ENCODE results near the gene IFNA5.

The IFNA5 gene

DNA sequence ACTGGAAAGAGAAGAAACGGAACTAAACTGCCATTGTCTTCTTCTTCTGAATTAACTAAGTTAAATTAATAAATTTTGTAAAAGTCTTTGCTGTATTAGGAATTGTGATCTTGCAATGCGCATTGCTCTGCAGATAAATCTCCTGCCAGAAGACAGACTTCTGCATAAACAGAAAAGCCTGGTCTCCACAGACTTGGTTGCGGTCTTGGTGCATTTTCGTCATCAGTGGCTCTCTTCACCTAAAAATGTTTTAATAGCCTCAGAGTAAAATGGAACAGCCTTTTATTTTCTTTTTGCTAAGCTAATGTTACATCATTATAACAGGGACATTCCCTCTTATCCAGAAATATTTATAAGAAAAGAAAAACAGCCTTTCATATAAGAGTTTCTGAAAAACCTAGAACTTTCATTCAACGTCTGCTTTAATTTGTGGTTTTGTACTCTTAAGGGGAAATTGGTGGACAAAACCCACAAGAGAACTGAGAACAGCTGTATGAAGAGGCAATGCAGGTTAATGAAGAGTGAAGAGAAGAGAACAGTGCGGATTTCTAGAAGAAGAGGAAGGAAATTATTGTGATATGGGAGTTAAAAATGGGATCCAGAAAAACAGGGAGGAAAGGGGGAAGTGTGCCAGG is 10.1 kb downstream of the IFNA5 start:
- DNase-seq (ENCODE audit: extremely low read depth in 1 of 2, low read depth in 1 of 2), result no peak

DNA sequence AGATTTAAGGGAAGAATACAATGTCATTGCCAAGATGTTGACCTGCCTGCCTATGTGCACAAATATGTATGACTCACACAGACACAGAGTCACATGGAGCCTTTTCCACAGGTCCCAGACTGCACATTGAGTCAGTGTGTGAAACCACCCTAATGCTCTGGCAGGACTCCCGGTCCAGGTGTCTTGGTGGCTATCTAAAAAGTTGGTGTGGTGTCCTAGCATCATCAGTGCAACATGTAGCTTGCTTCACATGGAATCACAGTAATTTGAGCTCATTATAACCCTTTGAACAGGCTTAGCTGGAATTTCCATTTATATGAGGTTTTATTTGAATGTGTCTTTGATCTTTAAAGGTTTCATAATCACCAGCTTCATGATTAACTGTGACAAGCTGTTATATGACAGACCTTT is 10.7 kb downstream of the IFNA5 start:
- no peak for DNase-seq (ENCODE audit: extremely low read depth in 1 of 2, low read depth in 1 of 2)

DNA sequence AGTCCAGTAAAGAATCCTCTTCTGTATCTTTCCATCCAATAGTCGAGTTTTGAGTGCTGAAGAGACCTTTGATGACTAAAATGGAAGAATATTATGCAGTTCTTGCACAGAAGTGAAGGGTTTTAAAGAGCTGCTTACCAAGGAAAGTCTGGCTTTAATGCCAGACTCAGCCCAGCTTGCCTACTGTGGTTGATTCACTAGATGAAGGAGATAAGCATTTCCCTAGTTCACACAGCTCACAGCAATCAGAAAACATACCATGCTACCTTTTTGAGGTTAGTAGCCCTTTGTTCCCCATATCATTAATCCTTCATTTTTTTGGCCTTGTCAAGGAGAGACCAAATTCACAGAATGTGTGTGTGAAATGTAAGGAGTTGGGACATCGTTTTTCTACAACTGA is 15.3 kb downstream of the IFNA5 start:
- DNase-seq (ENCODE audit: extremely low read depth in 1 of 2, low read depth in 1 of 2), result no peak

DNA sequence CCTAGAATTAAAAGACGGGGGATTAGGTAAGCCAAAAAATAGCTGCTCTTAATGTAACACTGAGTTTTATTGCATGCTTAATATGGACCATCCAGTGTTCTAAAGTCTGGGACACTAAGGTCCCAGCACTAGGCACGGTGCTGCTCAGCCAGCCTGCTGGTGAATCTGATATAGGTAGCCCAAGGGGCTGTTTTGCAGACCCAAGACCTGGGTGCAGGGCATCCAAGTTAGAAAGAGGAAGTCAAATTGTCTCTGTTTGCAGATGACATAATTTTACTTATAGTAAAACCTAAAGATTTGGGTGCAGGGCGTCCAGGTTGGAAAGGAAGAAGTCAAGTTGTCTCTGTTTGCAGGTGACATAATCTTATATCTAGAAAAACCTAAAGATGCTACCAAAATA is 17.8 kb downstream of the IFNA5 start:
- DNase-seq (ENCODE audit: extremely low read depth in 1 of 2, low read depth in 1 of 2), result no peak

DNA sequence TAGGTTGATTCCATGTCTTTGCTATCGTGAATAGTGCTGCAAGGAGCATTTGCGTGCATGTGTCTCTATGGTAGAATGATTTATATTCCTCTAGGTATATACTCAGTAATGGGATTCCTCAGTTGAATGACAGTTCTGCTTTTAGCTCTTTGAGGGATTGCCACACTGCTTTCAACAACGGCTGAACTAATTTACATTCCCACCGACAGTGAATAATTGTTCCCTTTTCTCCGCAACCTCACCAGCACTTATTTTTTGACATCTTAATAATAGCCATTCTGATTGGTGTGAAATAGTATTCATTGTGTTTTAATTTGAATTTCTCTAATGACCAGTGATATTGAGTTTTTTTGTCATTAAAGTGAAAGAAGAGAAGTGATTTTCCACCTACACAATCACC is 18.5 kb downstream of the IFNA5 start:
- DNase-seq (ENCODE audit: extremely low read depth in 1 of 2, low read depth in 1 of 2), result no peak

DNA sequence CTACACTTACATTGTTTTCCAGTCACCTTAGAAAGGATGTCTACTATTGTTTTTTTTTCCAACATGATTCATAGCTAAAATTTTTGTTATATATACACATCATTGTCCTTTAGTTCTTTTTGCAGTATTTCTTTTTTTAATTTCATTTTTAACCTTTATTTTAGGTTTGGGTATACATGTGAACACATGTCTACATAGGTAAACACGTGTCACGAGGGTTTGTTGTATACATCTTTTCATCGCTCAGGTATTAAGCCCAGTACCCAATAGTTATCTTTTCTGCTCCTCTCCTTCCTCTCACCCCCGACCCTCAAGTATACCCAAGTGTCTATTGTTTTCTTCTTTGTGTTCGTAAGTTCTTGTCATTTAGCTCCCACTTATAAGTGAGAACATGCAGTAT is 19.0 kb downstream of the IFNA5 start:
- no peak for DNase-seq (ENCODE audit: extremely low read depth in 1 of 2, low read depth in 1 of 2)

DNA sequence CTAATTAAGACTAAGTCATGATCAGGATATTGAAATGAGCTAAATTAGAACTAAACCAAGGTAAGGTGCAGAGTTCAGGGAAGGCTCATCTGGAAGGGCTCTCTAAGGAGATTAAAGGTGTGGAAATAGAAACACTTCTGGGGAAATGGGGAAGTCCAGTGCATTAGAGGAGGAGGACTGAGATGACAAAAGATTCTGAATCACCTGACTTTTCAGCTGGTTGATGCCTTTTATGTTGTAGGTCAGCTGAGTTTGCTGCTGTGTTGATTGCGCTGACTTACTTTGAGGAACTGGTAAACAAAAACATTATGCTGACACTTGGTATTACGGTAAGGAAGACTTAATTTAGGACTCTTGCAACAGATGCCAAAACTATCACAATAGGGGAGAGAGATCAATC is 23.8 kb downstream of the IFNA5 start:
- DNase-seq (ENCODE audit: extremely low read depth in 1 of 2, low read depth in 1 of 2), result no peak

DNA sequence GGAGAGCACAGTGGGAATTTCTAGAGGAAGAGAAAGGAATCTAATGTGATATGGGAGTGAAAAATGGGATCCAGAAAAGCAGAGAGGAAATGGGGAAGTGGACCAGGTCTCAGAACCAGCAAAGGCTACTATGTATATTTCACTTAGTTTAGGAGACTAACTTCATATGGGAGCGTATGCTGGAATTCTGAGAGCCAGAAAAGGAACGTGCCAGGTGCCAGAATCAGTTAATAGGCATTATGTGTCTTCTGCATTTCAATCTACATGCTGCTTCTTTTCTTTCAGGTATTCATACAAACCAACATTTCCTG is 36.8 kb downstream of the IFNA5 start:
- no peak for DNase-seq (ENCODE audit: extremely low read depth in 1 of 2, low read depth in 1 of 2)

DNA sequence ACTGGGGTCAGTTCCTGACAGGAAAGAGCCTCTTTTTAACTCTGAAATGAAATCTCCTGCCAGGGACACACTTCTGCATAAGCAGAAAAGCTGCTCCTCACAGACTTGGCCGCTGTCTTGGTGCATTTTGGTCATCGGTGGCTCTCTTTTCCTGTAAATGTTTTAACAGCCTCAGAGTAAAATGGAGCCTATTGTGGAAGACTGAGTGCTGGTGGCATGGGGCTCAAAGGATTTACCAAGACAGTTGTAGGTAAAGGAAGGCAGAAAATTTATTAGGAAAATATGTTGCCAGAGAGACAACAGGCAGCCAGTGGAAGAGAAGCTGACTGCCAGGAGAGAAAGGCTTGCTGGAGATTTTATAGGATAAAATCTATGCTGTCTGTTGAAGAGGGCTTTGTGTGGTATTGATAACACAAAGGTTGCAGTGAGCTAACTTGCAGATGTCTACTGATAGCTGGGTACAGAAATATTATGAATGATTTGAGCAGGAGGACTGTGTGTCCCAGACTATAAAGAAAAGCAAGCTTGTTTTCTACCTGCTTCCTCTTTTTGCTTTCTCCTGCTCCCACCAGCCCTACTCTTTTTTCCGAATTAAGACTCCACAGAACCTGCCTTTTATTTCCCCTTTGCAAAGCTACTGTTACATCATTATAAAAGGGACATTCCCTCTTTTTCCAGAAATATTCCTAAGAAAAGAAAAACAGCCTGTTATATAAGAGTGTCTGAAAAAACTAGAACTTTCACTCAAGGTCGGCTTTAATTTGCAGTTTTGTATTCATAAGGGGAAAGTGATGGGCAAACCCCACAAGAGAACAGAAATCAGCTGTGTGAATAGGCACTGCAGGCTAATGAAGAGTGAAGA is 37.4 kb downstream of the IFNA5 start:
- no peak for DNase-seq (ENCODE audit: extremely low read depth in 1 of 2, low read depth in 1 of 2)

DNA sequence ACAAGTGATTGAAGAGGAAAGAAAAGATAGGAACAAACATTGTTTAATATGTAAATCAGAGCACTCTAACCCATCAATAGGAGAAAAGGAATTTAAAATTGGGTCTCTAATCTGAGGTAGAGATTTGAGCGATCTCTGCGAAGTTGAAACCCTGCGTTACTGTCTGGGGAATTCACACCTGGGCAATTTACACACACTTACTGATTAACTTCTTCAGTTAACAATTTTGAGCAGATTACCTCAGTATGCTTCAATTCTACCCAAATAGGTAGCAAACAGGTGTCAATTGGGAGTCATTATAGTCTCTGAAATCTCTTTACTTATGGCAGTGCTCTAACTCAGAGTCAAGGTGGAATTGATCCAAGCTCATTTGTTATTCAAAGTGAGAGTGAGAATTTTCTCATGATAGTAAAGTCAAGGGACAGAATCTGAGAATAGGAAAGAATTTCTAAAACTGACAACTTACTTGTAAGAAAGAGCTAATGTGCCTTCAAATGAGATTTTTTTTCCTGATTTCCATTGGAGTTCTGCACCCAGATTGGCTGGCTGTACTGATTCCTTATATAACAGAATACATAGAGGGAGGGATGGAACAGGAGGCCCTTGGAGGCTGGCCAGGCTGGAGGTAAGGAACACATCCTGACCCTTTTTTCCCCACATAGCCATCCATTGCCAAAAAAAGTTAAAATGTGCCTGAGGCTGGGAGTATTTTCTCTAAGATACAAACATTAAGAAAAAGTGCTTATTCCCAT is 38.2 kb downstream of the IFNA5 start:
- DNase-seq (ENCODE audit: extremely low read depth in 1 of 2, low read depth in 1 of 2), result no peak

DNA sequence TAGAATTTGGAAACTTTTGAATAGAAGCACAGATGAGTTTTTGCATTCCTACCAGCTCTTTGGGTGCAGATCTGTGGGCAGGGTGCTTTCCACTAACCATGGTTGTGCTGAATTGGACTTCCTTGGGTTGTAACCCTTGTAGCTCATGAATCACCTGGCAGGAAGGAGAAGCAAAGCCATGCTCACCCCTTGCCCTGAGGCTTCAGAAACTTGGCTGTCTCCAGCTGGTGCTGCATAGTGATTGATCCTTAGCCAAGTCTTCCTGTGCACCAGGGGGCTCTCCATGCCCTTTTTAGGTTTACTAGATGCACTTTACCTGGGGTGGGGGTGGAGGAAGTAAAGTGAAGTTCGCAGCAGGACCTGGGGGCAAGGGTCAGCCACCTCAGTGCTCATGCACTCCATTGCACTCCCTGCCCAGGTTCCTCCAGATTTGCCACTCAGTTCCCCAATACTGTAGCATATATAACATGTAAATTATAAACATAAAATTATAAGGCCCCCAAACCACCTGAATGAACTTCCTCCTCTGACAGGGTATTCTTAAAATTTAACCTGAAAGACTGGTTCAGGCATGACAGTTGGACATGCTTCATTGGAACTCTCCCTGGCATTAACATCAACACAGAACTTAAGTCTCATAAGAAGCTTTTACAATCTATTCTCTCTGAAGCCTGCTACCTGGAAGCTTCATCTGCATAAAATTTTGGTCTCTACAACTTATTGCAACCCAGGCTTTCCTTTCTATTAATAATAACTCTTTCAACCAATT is 39.5 kb downstream of the IFNA5 start:
- no peak for DNase-seq (ENCODE audit: extremely low read depth in 1 of 2, low read depth in 1 of 2)

DNA sequence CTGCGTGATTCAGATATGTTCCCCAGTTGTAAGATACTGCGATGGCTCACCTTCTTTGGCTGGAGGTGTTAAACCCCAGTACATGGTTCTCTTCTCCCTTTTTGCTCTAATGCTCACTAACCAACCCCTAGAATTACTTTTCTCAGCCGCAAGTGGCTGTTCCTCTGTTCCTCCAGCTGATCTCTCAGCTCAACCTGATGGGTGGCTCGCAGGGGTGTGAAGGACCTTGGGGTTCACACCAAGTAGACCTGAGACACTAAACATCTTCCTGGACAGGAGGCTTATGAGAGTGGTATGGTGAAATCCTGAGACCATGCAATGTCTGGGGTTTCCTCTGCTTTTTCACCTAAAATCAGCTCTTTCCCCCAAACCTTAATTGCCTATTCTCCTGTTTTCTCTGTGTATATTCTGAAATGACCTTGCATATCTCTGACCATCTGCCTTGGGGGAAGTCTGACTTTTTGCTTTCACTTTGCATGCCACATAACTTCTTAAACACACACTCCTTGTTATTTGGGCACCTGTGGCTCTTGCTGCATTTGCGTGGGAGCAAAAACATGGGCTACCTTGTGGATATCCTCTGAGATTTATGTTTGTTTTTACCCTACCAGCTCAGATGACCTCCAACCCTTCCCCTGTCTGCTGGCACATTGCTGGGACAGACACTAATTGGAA is 49.4 kb downstream of the IFNA5 start:
- no peak for DNase-seq (ENCODE audit: extremely low read depth in 1 of 2, low read depth in 1 of 2)

Measured in stimulated activated CD8-positive, alpha-beta memory T cell treated with anti-CD3 and anti-CD28 coated beads, Interleukin-7, amount 100 ng/mL, for 48 hours (primary cell).